Fibroblast of lung (primary cell): Measurements from ENCODE around the gene CLIC3.

ENCODE experiments used
- CTCF ChIP-seq, 2 donors: IDR thresholded peaks in 1 of 2; conservative IDR thresholded peaks in 1 of 2; 1 replicate in 1 of 2; 2 replicates in 1 of 2; pipeline ENCODE4 v1.5.1; 2011 to 2012; ENCODE audit warnings: low read length in 2 of 2, control low read depth in 1 of 2, inconsistent platforms in 1 of 2, low read depth in 1 of 2, mild to moderate bottlenecking in 1 of 2
- EZH2 ChIP-seq: IDR thresholded peaks from 2 replicates; pipeline ENCODE4 v1.5.1; 2012; ENCODE audit warnings: low read length, control low read depth, mild to moderate bottlenecking; ENCODE audit errors: missing control alignments

DNA sequence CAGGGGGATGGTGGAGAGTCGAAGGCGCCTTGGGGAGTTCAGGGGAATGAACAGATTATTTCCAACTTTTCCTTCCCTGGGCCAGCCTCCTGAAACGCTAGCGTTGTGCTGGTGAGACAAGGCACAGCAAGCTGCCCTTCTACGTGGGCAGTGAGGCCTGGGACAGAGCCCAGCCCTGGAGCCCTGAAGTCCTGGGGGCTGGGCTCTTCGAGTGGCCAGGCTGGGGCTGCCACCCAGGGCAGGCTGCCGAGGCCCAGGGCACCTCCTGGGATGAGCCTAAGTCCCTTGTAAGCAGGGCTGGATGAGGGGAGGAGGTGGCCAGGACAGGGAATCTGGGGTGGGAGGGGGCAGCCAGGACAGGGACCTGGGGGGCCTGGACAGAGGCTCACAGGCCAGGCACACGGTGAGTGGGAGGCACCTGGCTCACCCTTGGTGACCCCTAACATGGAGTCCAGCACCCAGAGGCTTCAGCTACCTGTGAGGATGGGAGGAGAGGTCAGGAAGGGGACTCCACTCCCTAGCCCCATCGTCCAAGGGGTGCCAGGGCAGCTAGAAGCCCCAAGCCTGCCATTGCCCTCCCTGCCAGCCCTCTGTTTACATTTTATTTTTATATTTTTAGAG, 45.6 kb downstream of the CLIC3 start:
- TF ChIP-seq CTCF (conservative IDR thresholded peaks at IDR 0.05 in 1 of 2, IDR thresholded peaks at IDR 0.05 in 1 of 2; ENCODE audit: low read depth in 1 of 2, low read length in 2 of 2) (no peak), EZH2 (no peak)
